Tibial nerve (tissue), 4 donors: Measurements from ENCODE around the gene GDPD5. TPM values are rescaled to one million over a fixed set of nuclear protein-coding genes. Genes with fewer than 3 reads are reported as not detected.
A peak's percentile ranks its signal among the peaks of the same experiment; 100 is the strongest.

ENCODE experiments used
- DNase-seq, 2 donors: peaks; one replicate each; pipeline ENCODE4 v3.0.0-alpha.2; 2019; ENCODE audit warnings: low spot score in 2 of 2
- H3K27ac ChIP-seq, 4 donors: fragments of 200-600 bp; sonication (generic) in 3 of 4; one replicate each; pipeline ENCODE4 v1.5.1; 2017 to 2019; ENCODE audit warnings: mild to moderate bottlenecking in 1 of 4
- H3K27me3 ChIP-seq, 2 donors: fragments of 200-600 bp; sonication (generic) in 1 of 2; one replicate each; pipeline versions ENCODE4 v1.5.1 to v1.6.0; 2017 to 2019
- H3K36me3 ChIP-seq, 3 donors: fragments of 200-600 bp; sonication (generic); one replicate each; pipeline ENCODE4 v1.5.1; 2018 to 2019
- H3K4me1 ChIP-seq, 4 donors: fragments of 200-600 bp; sonication (generic) in 3 of 4; one replicate each; pipeline ENCODE4 v1.5.1; 2017 to 2019
- H3K4me3 ChIP-seq, 4 donors: fragments of 200-600 bp; sonication (generic) in 3 of 4; one replicate each; pipeline ENCODE4 v1.5.1; 2017 to 2019; ENCODE audit warnings: mild to moderate bottlenecking in 1 of 4, moderate library complexity in 1 of 4
- H3K9me3 ChIP-seq, 4 donors: fragments of 200-600 bp; sonication (generic) in 3 of 4; one replicate each; pipeline ENCODE4 v1.5.1; 2017 to 2019
- CTCF ChIP-seq, 5 experiments: fragments of 200-600 bp in 3 of 5; fragments of 450-650 bp in 2 of 5; sonication (generic) in 3 of 5; IDR thresholded peaks; one replicate each; pipeline ENCODE4 v1.5.1; 2016 to 2019; ENCODE audit warnings: antibody characterized with exemption in 5 of 5, mild to moderate bottlenecking in 3 of 5, moderate library complexity in 2 of 5
- EP300 ChIP-seq, 2 donors: sonication (generic); formaldehyde crosslinking; IDR thresholded peaks; one replicate each; pipeline ENCODE4 v1.6.1; 2017; ENCODE audit warnings: antibody characterized with exemption in 2 of 2, mild to moderate bottlenecking in 1 of 2
- POLR2A ChIP-seq, 2 donors: fragments of 450-650 bp; IDR thresholded peaks; one replicate each; pipeline ENCODE4 v1.6.1; 2017; ENCODE audit warnings: antibody characterized with exemption in 2 of 2, mild to moderate bottlenecking in 2 of 2, moderate library complexity in 2 of 2
- WGBS, 2 donors: methylation state at CpG; one replicate each; pipeline ENCODE4 v1.1.5; 2018; 5-methylcytosine and 5-hydroxymethylcytosine counted together
- total RNA-seq, 4 donors: library from RNA; depleted of rRNA; stranded (reverse); fragments of >200 nt; gene quantifications; one replicate each; pipeline ENCODE4 v1.1.0, GENCODE V29; 2016

The GDPD5 gene
- total RNA-seq, 4 donors from 2014 or later = 92.2 to 122 (median 101) TPM

- peaks cover 0 to 61% (median 11%) of the 10 kb centered on the region in 4 donors for H3K4me1 ChIP-seq
- H3K9me3 ChIP-seq = no peaks in the 10 kb centered on the region
- no peak overlapping the region for H3K4me3 ChIP-seq
- H3K27me3 ChIP-seq = no peaks in the 10 kb centered on the region
- H3K36me3 ChIP-seq = no peaks in the 10 kb centered on the region
- no peak for DNase-seq
- 51 to 66% methylated on average over 4 of the region's 4 CpGs for whole genome bisulfite sequencing, 2 donors
- no peak for TF ChIP-seq CTCF (IDR thresholded peaks at IDR 0.05)
- TF ChIP-seq POLR2A (IDR thresholded peaks at IDR 0.05) = no peak
- no peak for TF ChIP-seq EP300 (IDR thresholded peaks at IDR 0.05)
- peak overlapping the region; percentile 56 to 86 (median 72) for H3K27ac ChIP-seq
Observed at GRCh38 chr11:75498556-75499255, 27.0 kb downstream of the GDPD5 start.

GRCh38 chr11:75497788-75498409 lies 27.8 kb downstream of the GDPD5 start:
- Histone ChIP-seq H3K27ac (peak overlapping the region; percentile 45 to 86 (median 72)), H3K27me3 (no peaks in the 10 kb centered on the region), H3K4me1 (peaks cover 0 to 64% (median 11%) of the 10 kb centered on the region in 4 donors), H3K36me3 (no peaks in the 10 kb centered on the region), H3K9me3 (no peaks in the 10 kb centered on the region), H3K4me3 (no peak overlapping the region)
- 68 to 72% methylated on average over 5 of the region's 5 CpGs for WGBS, 2 donors
- TF ChIP-seq POLR2A (IDR thresholded peaks at IDR 0.05) = no peak
- no peak for TF ChIP-seq CTCF (IDR thresholded peaks at IDR 0.05)
- no peak for TF ChIP-seq EP300 (IDR thresholded peaks at IDR 0.05)
- DNase-seq = no peak

GRCh38 chr11:75496305-75496752 lies 29.4 kb downstream of the GDPD5 start:
- no peaks in the 10 kb centered on the region for H3K9me3 ChIP-seq
- no peak for DNase-seq
- H3K27me3 ChIP-seq = no peaks in the 10 kb centered on the region
- peaks cover 0 to 58% (median 11%) of the 10 kb centered on the region in 4 donors for H3K4me1 ChIP-seq
- WGBS, 2 donors = 65 to 67% methylated on average over 6 of the region's 6 CpGs
- H3K27ac ChIP-seq = peak overlapping the region in 2 of 4 donors; percentile 75 to 84
- no peak for TF ChIP-seq EP300 (IDR thresholded peaks at IDR 0.05)
- no peak for TF ChIP-seq POLR2A (IDR thresholded peaks at IDR 0.05)
- TF ChIP-seq CTCF (IDR thresholded peaks at IDR 0.05) = no peak
- no peaks in the 10 kb centered on the region for H3K36me3 ChIP-seq
- no peak overlapping the region for H3K4me3 ChIP-seq

- Histone ChIP-seq H3K27me3 (no peaks in the 10 kb centered on the region), H3K27ac (peak overlapping the region in 2 of 4 donors; percentile 75 to 84), H3K36me3 (no peaks in the 10 kb centered on the region), H3K4me1 (peaks cover 0 to 53% (median 10%) of the 10 kb centered on the region in 4 donors), H3K9me3 (no peaks in the 10 kb centered on the region), H3K4me3 (no peak overlapping the region)
- no peak for TF ChIP-seq POLR2A (IDR thresholded peaks at IDR 0.05)
- no peak for TF ChIP-seq EP300 (IDR thresholded peaks at IDR 0.05)
- TF ChIP-seq CTCF (IDR thresholded peaks at IDR 0.05) = no peak
- DNase-seq = no peak
- WGBS, 2 donors = 70 to 77% methylated on average over 3 to 4 of the region's 4 CpGs
Observed at GRCh38 chr11:75495749-75496304, 29.9 kb downstream of the GDPD5 start.

GRCh38 chr11:75493626-75494025 lies 32.1 kb downstream of the GDPD5 start:
- H3K4me1 ChIP-seq = peaks cover 0 to 34% (median 3%) of the 10 kb centered on the region in 4 donors
- no peak for TF ChIP-seq EP300 (IDR thresholded peaks at IDR 0.05)
- TF ChIP-seq CTCF (IDR thresholded peaks at IDR 0.05) = no peak
- TF ChIP-seq POLR2A (IDR thresholded peaks at IDR 0.05) = no peak
- DNase-seq = no peak
- WGBS, 2 donors = 72 to 78% methylated on average over 3 of the region's 3 CpGs
- no peak overlapping the region for H3K4me3 ChIP-seq
- H3K9me3 ChIP-seq = no peaks in the 10 kb centered on the region
- H3K36me3 ChIP-seq = peaks cover 0 to 4% (median 0%) of the 10 kb centered on the region in 3 donors
- H3K27me3 ChIP-seq = no peaks in the 10 kb centered on the region
- no peak overlapping the region for H3K27ac ChIP-seq
